GM21723 (cell line): ENCODE data around the gene ILKAP.

Source experiments
- ATAC-seq: cut with Tn5 transposase; IDR thresholded peaks from one replicate; pipeline ENCODE4 v1.9.1; 2021; ENCODE audit warnings: mild to moderate bottlenecking, moderate library complexity; ENCODE audit not compliant: unreplicated experiment

ILKAP gene

GRCh38 chr2:238125127-238125885 lies 78.2 kb downstream of the ILKAP start:
- ATAC-seq = no peak

GRCh38 chr2:238124488-238125126 lies 78.9 kb downstream of the ILKAP start:
- no peak for ATAC-seq

- no peak for ATAC-seq
Observed at GRCh38 chr2:238123991-238124470, 79.5 kb downstream of the ILKAP start.

- ATAC-seq = no peak
Observed at GRCh38 chr2:238123218-238123971, 80.1 kb downstream of the ILKAP start.

- ATAC-seq = no peak
Observed at GRCh38 chr2:238122287-238123217, 80.9 kb downstream of the ILKAP start.

GRCh38 chr2:238121511-238122286 lies 81.8 kb downstream of the ILKAP start:
- no peak for ATAC-seq

GRCh38 chr2:238120463-238121298 lies 82.8 kb downstream of the ILKAP start:
- no peak for ATAC-seq
